OCI-LY1 (cell line): ENCODE data around the gene CD300E.

Experiments
- H2AFZ ChIP-seq: fragments of 200-600 bp; sonication (generic), shearing (Covaris generic); 2 replicates; pipeline ENCODE4 v1.6.0; 2014; ENCODE audit warnings: antibody characterized with exemption, mild to moderate bottlenecking, low read length
- H3F3A ChIP-seq: fragments of 200-600 bp; sonication (generic), shearing (Covaris generic); 2 replicates; pipeline ENCODE4 v1.6.0; 2014; ENCODE audit warnings: mild to moderate bottlenecking, antibody characterized with exemption, low read length, moderate library complexity; ENCODE audit not compliant: insufficient read depth
- H3K27ac ChIP-seq: fragments of 200-600 bp; sonication (generic); 2 replicates; pipeline ENCODE4 v1.5.1; 2014; ENCODE audit warnings: low read length, mixed run types, mild to moderate bottlenecking, low read depth; ENCODE audit not compliant: poor library complexity, severe bottlenecking
- H3K27me3 ChIP-seq: fragments of 200-600 bp; sonication (generic); 2 replicates; pipeline ENCODE4 v1.6.0; 2014; ENCODE audit warnings: antibody characterized with exemption, mild to moderate bottlenecking, low read length, moderate library complexity; ENCODE audit not compliant: insufficient read depth
- H3K36me3 ChIP-seq: fragments of 200-600 bp; sonication (generic); 2 replicates; pipeline ENCODE4 v1.6.1; 2014; ENCODE audit warnings: mild to moderate bottlenecking, antibody characterized with exemption, low read length, moderate library complexity, mixed read lengths; ENCODE audit not compliant: insufficient read depth
- H3K4me1 ChIP-seq: fragments of 200-600 bp; sonication (generic); 2 replicates; pipeline ENCODE4 v1.5.1; 2014; ENCODE audit warnings: mild to moderate bottlenecking, low read length, moderate library complexity; ENCODE audit not compliant: insufficient read depth, severe bottlenecking
- H3K4me2 ChIP-seq: fragments of 200-600 bp; sonication (generic), shearing (Covaris generic); 2 replicates; pipeline ENCODE4 v1.6.1; 2014; ENCODE audit warnings: low read length
- H3K4me3 ChIP-seq: fragments of 200-600 bp; sonication (generic); 2 replicates; pipeline ENCODE4 v1.5.1; 2014; ENCODE audit warnings: low read length, low read depth, mild to moderate bottlenecking, mixed read lengths; ENCODE audit not compliant: poor library complexity, severe bottlenecking
- H3K79me2 ChIP-seq: fragments of 200-600 bp; shearing (Covaris generic); 2 replicates; pipeline ENCODE4 v1.6.1; 2016; ENCODE audit warnings: mixed run types, low read length, mixed read lengths; ENCODE audit not compliant: insufficient read depth
- H3K9ac ChIP-seq: fragments of 200-600 bp; sonication (generic), shearing (Covaris generic); 2 replicates; pipeline ENCODE4 v1.6.1; 2014; ENCODE audit warnings: mild to moderate bottlenecking, low read length, mixed read lengths
- H3K9me2 ChIP-seq: fragments of 200-600 bp; sonication (generic), shearing (Covaris generic); 2 replicates; pipeline ENCODE4 v1.6.1; 2014; ENCODE audit warnings: low read depth, mild to moderate bottlenecking, low read length, mixed read lengths
- H3K9me3 ChIP-seq: fragments of 200-600 bp; shearing (Covaris generic); 2 replicates; pipeline ENCODE4 v1.6.1; 2014; ENCODE audit warnings: low read length, mixed read lengths
- H4K20me1 ChIP-seq: fragments of 200-600 bp; sonication (generic), shearing (Covaris generic); 2 replicates; pipeline ENCODE4 v1.6.0; 2016; ENCODE audit warnings: mild to moderate bottlenecking, low read length; ENCODE audit not compliant: insufficient read depth
- CTCF ChIP-seq: fragments of 200-600 bp; sonication (generic), shearing (Covaris generic); IDR thresholded peaks from 2 replicates; pipeline ENCODE4 v1.5.1; 2017; ENCODE audit warnings: mild to moderate bottlenecking, antibody characterized with exemption, low read length, moderate library complexity, mixed read lengths
- EZH2 ChIP-seq: fragments of 200-600 bp; sonication (generic), shearing (Covaris generic); IDR thresholded peaks from 2 replicates; pipeline ENCODE4 v1.8.0; 2017; ENCODE audit warnings: borderline replicate concordance, mixed run types, mild to moderate bottlenecking, antibody characterized with exemption, low read length, moderate library complexity, mixed read lengths

CD300E gene

GRCh38 chr17:74568106-74568873 is 55.2 kb downstream of the CD300E start:
- H3F3A ChIP-seq = no peaks in the 10 kb centered on the region
- no peaks in the 10 kb centered on the region for H3K9me2 ChIP-seq
- H3K4me2 ChIP-seq = no peak overlapping the region
- H3K9ac ChIP-seq = no peak overlapping the region
- H4K20me1 ChIP-seq = no peaks in the 10 kb centered on the region
- no peaks in the 10 kb centered on the region for H3K4me1 ChIP-seq
- no peaks in the 10 kb centered on the region for H3K36me3 ChIP-seq
- no peaks in the 10 kb centered on the region for H3K27me3 ChIP-seq
- TF ChIP-seq CTCF (no peak), EZH2 (no peak)
- no peak overlapping the region for H3K27ac ChIP-seq
- no peaks in the 10 kb centered on the region for H3K79me2 ChIP-seq
- H3K4me3 ChIP-seq = no peak overlapping the region
- H3K9me3 ChIP-seq = no peaks in the 10 kb centered on the region
- no peak overlapping the region for H2AFZ ChIP-seq

- Histone ChIP-seq H3K9ac (no peak within 1 kb of the TSS), H3K27me3 (no peaks in the 10 kb centered on the region), H3K4me1 (no peaks in the 10 kb centered on the region), H3K27ac (no peak within 1 kb of the TSS), H3K36me3 (no peaks in the 10 kb centered on the region), H3K9me2 (no peaks in the 10 kb centered on the region), H4K20me1 (no peaks in the 10 kb centered on the region), H3F3A (no peaks in the 10 kb centered on the region), H2AFZ (no peak within 1 kb of the TSS), H3K79me2 (no peaks in the 10 kb centered on the region), H3K9me3 (no peaks in the 10 kb centered on the region), H3K4me3 (no peak within 1 kb of the TSS), H3K4me2 (no peak within 1 kb of the TSS)
- TF ChIP-seq EZH2 = no peak
- no peak for TF ChIP-seq CTCF
These were observed 56.1 kb downstream of the CD300E start, which contains the start of gene CD300H for GRCh38 chr17:74567397-74567796. TSS of gene CD300H (minus strand) at chr17:74567509.

GRCh38 chr17:74566132-74566753 is 57.3 kb downstream of the CD300E start:
- Histone ChIP-seq H3K9me3 (no peaks in the 10 kb centered on the region), H3K27ac (no peak overlapping the region), H3K4me2 (no peak overlapping the region), H3K4me3 (no peak overlapping the region), H3K79me2 (no peaks in the 10 kb centered on the region), H3K9ac (no peak overlapping the region), H3K27me3 (no peaks in the 10 kb centered on the region), H2AFZ (no peak overlapping the region), H3F3A (no peaks in the 10 kb centered on the region), H3K9me2 (no peaks in the 10 kb centered on the region), H3K4me1 (no peaks in the 10 kb centered on the region), H4K20me1 (no peaks in the 10 kb centered on the region), H3K36me3 (no peaks in the 10 kb centered on the region)
- TF ChIP-seq CTCF (peak; percentile 69), EZH2 (no peak)
